Suprapubic skin (tissue), 4 donors: ENCODE results near the gene NAA38. TPM values are rescaled to one million over a fixed set of nuclear protein-coding genes. Genes with fewer than 3 reads are reported as not detected.
A peak's percentile ranks its signal among the peaks of the same experiment; 100 is the strongest.

Experiments
- DNase-seq, 2 donors: peaks; one replicate each; pipeline ENCODE4 v3.0.0-alpha.2; 2019; ENCODE audit warnings: low spot score in 2 of 2
- H3K27ac ChIP-seq: fragments of 200-600 bp; sonication (generic); one replicate; pipeline ENCODE4 v1.5.1; 2019
- H3K27me3 ChIP-seq: fragments of 200-600 bp; sonication (generic); one replicate; pipeline ENCODE4 v1.5.1; 2019
- H3K36me3 ChIP-seq: fragments of 200-600 bp; sonication (generic); one replicate; pipeline ENCODE4 v1.5.1; 2019
- H3K4me1 ChIP-seq: fragments of 200-600 bp; sonication (generic); one replicate; pipeline ENCODE4 v1.5.1; 2019
- H3K4me3 ChIP-seq: fragments of 200-600 bp; sonication (generic); one replicate; pipeline ENCODE4 v1.5.1; 2019; ENCODE audit warnings: mild to moderate bottlenecking
- H3K9me3 ChIP-seq: fragments of 200-600 bp; sonication (generic); one replicate; pipeline ENCODE4 v1.5.1; 2019
- CTCF ChIP-seq, 2 donors: fragments of 200-600 bp in 1 of 2; fragments of 450-650 bp in 1 of 2; sonication (generic) in 1 of 2; IDR thresholded peaks; one replicate each; pipeline ENCODE4 v1.5.1; 2016 to 2019; ENCODE audit warnings: antibody characterized with exemption in 2 of 2, mild to moderate bottlenecking in 1 of 2, moderate library complexity in 1 of 2
- EP300 ChIP-seq: sonication (generic); formaldehyde crosslinking; IDR thresholded peaks from one replicate; pipeline ENCODE4 v1.6.1; 2017; ENCODE audit warnings: antibody characterized with exemption
- POLR2A ChIP-seq, 2 donors: fragments of 450-650 bp; IDR thresholded peaks; one replicate each; pipeline ENCODE4 v1.6.1; 2017; ENCODE audit warnings: antibody characterized with exemption in 2 of 2, mild to moderate bottlenecking in 2 of 2, moderate library complexity in 2 of 2
- POLR2AphosphoS5 ChIP-seq, 3 donors: sonication (generic); formaldehyde crosslinking; IDR thresholded peaks; one replicate each; pipeline ENCODE4 v1.6.1; 2017; ENCODE audit warnings: antibody characterized with exemption in 3 of 3
- WGBS: methylation state at CpG from one replicate; pipeline ENCODE4 v1.1.5; 2018; 5-methylcytosine and 5-hydroxymethylcytosine counted together
- total RNA-seq, 4 donors: library from RNA; depleted of rRNA; stranded (reverse); fragments of >200 nt; gene quantifications; one replicate each; pipeline ENCODE4 v1.1.0, GENCODE V29; 2016

Gene NAA38
- total RNA-seq, 4 donors from 2014 or later: 46.2 to 90.6 (median 47.6) TPM

GRCh38 chr17:7858522-7858810 is 1.1 kb upstream of the NAA38 start:
- H3K4me3 ChIP-seq: peak overlapping the region; percentile 71
- peak; percentile 82 to 83 for DNase-seq
- no peaks in the 10 kb centered on the region for H3K9me3 ChIP-seq
- TF ChIP-seq EP300 (no peak), CTCF (IDR thresholded peaks at IDR 0.05) (peak; percentile 18 to 53)
- 21% methylated on average over 14 of the region's 20 CpGs for WGBS
- H3K27ac ChIP-seq: peak overlapping the region; percentile 93
- H3K27me3 ChIP-seq: no peaks in the 10 kb centered on the region
- H3K36me3 ChIP-seq: peaks cover 6% of the 10 kb centered on the region
- peaks cover 43% of the 10 kb centered on the region for H3K4me1 ChIP-seq

GRCh38 chr17:7857713-7858521 is 558 bp upstream of the NAA38 start, which contains the start of gene CYB5D1:
TSS of gene CYB5D1 (plus strand) at chr17:7858003. CDS start at chr17:7858135, 132 bp downstream.
- Histone ChIP-seq H3K27ac (peak within 1 kb of the TSS; percentile 93), H3K4me1 (peaks cover 43% of the 10 kb centered on the region), H3K36me3 (peaks cover 11% of the 10 kb centered on the region), H3K27me3 (no peaks in the 10 kb centered on the region), H3K4me3 (peak within 1 kb of the TSS; percentile 71), H3K9me3 (no peaks in the 10 kb centered on the region)
- peak; percentile 96 for DNase-seq
- WGBS: under 1% methylated on average over 40 of the region's 48 CpGs
- peak in 1 of 2 donors; percentile 29 for TF ChIP-seq POLR2A (IDR thresholded peaks at IDR 0.05)
- no peak for TF ChIP-seq CTCF (IDR thresholded peaks at IDR 0.05)
- peak in 2 of 3 donors; percentile 15 to 88 for TF ChIP-seq POLR2AphosphoS5 (IDR thresholded peaks at IDR 0.05)

- H3K36me3 ChIP-seq: peaks cover 16% of the 10 kb centered on the region
- peak overlapping the region; percentile 71 for H3K4me3 ChIP-seq
- no peaks in the 10 kb centered on the region for H3K9me3 ChIP-seq
- peak; percentile 79 to 81 for DNase-seq
- H3K27ac ChIP-seq: peak overlapping the region; percentile 93
- peaks cover 56% of the 10 kb centered on the region for H3K4me1 ChIP-seq
- 10% methylated on average over 8 of the region's 29 CpGs for WGBS
- no peaks in the 10 kb centered on the region for H3K27me3 ChIP-seq
- TF ChIP-seq POLR2A (IDR thresholded peaks at IDR 0.05): no peak
- no peak for TF ChIP-seq CTCF (IDR thresholded peaks at IDR 0.05)
- peak in 1 of 3 donors; percentile 35 for TF ChIP-seq POLR2AphosphoS5 (IDR thresholded peaks at IDR 0.05)
Observed at GRCh38 chr17:7856011-7856810, 1.1 kb downstream of the NAA38 start.

- 53% methylated on average over 10 of the region's 15 CpGs for WGBS
- H3K4me3 ChIP-seq: peak overlapping the region; percentile 71
- peaks cover 57% of the 10 kb centered on the region for H3K4me1 ChIP-seq
- no peaks in the 10 kb centered on the region for H3K9me3 ChIP-seq
- TF ChIP-seq EP300 (no peak), CTCF (IDR thresholded peaks at IDR 0.05) (no peak), POLR2A (IDR thresholded peaks at IDR 0.05) (no peak), POLR2AphosphoS5 (IDR thresholded peaks at IDR 0.05) (no peak)
- H3K27ac ChIP-seq: peak overlapping the region; percentile 93
- DNase-seq: peak in 1 of 2 donors; percentile 75
- no peaks in the 10 kb centered on the region for H3K27me3 ChIP-seq
- peaks cover 18% of the 10 kb centered on the region for H3K36me3 ChIP-seq
Observed at GRCh38 chr17:7855660-7856010, 1.7 kb downstream of the NAA38 start.
